AG09309 (cell line): ENCODE results near the gene AMMECR1.
"Not testable (repeated sequence)": the region's sequence is repeated elsewhere in the genome, so short reads cannot be mapped to it uniquely, and the experiment has no call there.

Experiments
- DNase-seq: peaks from one replicate; pipeline ENCODE4 v3.0.0-alpha.2; 2010; ENCODE audit warnings: low read depth
- H3K4me3 ChIP-seq: 2 replicates; pipeline ENCODE4 v1.5.1; 2011; ENCODE audit warnings: mild to moderate bottlenecking, low read depth, low read length, moderate library complexity; ENCODE audit not compliant: control insufficient read depth
- CTCF ChIP-seq: IDR thresholded peaks from 2 replicates; pipeline ENCODE4 v1.5.1; 2011; ENCODE audit warnings: mild to moderate bottlenecking, low read depth, low read length, inconsistent platforms; ENCODE audit not compliant: insufficient read depth, control insufficient read depth; ENCODE audit errors: missing control alignments

Gene AMMECR1

GRCh38 chrX:110338935-110339334, 21.1 kb upstream of the AMMECR1 start:
- TF ChIP-seq CTCF = no peak
- no peak overlapping the region for H3K4me3 ChIP-seq
- DNase-seq = no peak

GRCh38 chrX:110333458-110333857, 15.6 kb upstream of the AMMECR1 start:
- not testable (repeated sequence) for H3K4me3 ChIP-seq, DNase-seq

GRCh38 chrX:110331444-110332030, 13.7 kb upstream of the AMMECR1 start:
- H3K4me3 ChIP-seq = no peak overlapping the region
- no peak for DNase-seq
- TF ChIP-seq CTCF = no peak

- not testable (repeated sequence) for H3K4me3 ChIP-seq, DNase-seq
These were observed 10.7 kb upstream of the AMMECR1 start for GRCh38 chrX:110328613-110329012.

GRCh38 chrX:110327336-110327735, 9.5 kb upstream of the AMMECR1 start:
- no peak overlapping the region for H3K4me3 ChIP-seq
- TF ChIP-seq CTCF = no peak
- DNase-seq = no peak

GRCh38 chrX:110326712-110327111, 8.8 kb upstream of the AMMECR1 start:
- no peak for TF ChIP-seq CTCF
- no peak overlapping the region for H3K4me3 ChIP-seq
- no peak for DNase-seq

GRCh38 chrX:110322603-110323002, 4.7 kb upstream of the AMMECR1 start:
- H3K4me3 ChIP-seq = no peak overlapping the region
- no peak for DNase-seq
- TF ChIP-seq CTCF = no peak

GRCh38 chrX:110321670-110322069, 3.8 kb upstream of the AMMECR1 start:
- no peak for DNase-seq
- H3K4me3 ChIP-seq = no peak overlapping the region
- TF ChIP-seq CTCF = no peak
